ENCODE measurements around the gene KDM4D.
"Not testable (repeated sequence)": the region's sequence is repeated elsewhere in the genome, so short reads cannot be mapped to it uniquely, and the experiment has no call there.

The KDM4D gene

DNA sequence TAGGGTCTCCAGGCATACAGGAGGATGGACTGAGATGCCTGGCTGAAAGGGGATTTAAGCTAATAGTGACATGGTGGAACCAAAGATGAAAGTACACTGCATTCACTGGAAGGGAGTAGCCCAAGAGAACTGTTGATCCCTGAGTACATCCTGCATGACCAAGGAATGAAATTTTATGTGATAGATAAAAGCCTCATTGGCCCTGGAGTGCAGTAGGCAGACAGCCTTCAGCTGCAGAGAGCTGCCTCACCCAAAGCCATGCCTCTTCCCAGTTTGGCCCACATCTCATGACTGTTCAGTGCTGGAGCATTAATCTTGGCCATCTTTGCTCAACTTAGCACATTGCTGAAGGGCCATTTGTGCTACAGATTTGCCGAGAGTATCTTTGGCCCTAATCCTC lies 59.5 kb downstream of the KDM4D start:
- DNase-seq (ENCODE audit: low spot score) = no peak

DNA sequence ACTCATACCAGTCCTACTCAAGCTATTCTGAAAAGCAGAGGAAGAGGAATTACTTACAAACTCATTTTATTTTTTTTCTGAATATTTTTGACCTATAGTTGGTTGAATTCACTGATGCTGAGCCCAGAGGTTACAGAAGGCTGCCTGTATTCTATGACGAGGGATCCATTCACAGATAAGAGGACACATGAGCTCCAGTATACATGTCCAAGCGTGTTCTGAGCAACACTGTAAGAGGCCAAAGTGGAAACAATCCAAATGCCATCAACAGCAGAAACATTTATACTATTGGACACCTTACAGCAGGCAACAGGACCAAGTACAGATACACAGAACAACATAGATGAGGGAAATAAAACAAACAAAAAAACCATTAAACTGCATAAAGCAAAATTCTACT lies 61.8 kb downstream of the KDM4D start:
- DNase-seq (ENCODE audit: low spot score) = no peak

DNA sequence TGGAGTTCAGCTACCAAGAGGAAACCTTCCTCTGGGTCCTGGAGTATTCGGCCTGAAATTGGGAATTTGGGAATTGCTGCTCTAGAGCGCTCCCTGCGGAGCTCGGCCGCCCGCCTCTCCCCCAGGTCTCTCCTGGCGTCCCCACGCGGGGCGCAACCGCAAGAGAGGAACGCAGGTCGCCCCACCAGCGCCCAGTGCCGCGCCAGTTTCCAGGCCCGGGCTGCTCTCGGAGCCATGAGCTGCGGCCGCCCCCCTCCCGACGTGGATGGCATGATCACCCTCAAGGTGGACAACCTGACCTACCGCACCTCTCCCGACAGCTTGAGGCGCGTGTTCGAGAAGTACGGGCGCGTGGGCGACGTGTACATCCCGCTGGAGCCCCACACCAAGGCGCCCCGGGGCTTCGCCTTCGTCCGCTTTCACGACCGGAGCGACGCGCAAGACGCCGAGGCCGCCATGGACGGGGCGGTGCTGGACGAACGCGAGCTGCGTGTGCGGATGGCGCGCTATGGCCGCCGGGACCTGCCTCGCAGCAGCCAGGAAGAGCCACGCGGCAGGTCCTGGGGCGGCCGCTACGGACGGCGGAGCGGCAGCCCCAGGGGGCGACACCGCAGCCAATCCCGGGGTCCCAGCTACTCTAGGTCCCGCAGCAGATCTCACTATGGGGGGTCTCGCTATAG lies 64.0 kb downstream of the KDM4D start:
- not testable (repeated sequence) for DNase-seq (ENCODE audit: low spot score)

DNA sequence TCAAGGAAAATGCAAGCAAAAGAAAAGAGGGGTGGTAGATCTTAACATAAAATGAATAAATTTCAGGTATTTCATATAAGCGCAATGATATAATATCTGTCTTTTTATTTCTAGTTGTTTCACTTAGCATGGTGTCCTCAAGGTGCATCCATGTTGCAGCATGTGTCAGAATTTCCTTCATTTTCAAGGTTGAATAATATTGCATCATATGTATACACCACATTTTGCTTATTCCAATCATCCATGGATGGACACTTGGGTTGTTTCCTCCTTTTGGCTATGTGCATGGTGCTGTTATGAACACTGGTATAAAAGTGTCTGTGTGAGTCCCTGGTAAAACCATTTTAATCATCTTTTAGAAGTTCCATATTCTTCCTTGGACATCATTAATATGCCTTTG lies 68.7 kb downstream of the KDM4D start:
- no peak for DNase-seq (ENCODE audit: low spot score)

DNA sequence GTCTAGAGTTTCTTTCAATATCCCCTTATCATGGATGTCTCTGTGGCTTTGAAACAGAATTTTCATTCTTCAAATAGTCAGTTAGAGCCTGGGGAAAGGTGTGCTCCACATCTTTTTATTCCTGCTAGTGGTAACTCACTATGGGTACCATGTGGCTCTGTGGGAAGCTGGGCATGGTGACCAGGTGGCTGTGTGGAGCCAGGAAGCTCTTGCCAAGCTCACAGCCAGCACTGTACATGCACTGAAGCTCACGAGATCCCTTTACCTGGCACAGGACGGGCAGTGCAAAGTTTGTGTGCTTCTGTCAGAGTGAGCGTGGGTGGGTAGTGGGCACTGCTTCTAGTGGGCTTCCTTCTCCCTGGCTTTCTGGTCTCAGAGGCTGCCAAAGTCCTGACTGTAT lies 69.4 kb downstream of the KDM4D start:
- DNase-seq (ENCODE audit: low spot score) = no peak

DNA sequence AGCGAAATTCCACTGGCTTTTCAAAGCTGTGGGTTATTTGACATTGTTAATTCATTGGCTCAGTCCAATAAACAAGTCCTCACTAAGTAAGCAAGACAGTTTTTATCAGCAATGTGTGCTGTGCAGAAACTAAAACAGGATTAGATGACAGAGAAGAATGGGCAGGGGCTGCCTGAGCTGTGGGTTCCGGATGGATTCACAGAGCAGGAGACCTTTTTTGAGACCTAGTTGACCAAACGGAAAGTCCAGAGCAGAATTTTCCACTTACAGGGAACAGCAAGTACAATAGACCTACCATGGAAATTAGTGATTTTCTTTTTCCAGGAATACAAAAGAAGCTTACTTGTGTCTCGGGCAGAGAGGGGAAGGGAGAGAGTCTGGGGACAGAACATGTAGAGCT lies 70.5 kb downstream of the KDM4D start:
- no peak for DNase-seq (ENCODE audit: low spot score)

DNA sequence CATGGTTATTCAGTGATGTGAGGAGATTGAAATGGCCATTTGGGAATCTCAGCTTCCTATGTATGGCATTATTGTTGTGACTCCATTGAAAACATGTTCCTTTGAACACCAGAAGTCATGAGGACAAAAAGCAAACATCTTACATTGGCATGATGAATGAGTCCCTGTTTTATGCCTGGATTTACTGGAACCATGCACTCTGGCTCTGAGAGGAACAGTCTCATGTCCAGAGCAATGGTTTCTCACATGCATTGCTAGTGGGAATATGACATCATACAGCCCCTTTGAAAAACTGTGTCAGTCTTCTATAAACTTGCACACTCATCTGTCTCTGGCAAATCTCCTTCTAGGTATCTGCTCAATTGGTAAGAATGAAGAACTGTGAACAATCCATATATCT lies 72.3 kb downstream of the KDM4D start:
- no peak for DNase-seq (ENCODE audit: low spot score)
